Measurements from ENCODE around the gene STOML1.
A peak's percentile ranks its signal among the peaks of the same experiment; 100 is the strongest.

Gene STOML1

GRCh38 chr15:74006774-74007639 lies 14.9 kb upstream of the STOML1 start:
- TF ChIP-seq CTCF (conservative IDR thresholded peaks at IDR 0.05; ENCODE audit: control insufficient read depth, insufficient read depth, low read depth, low read length) = no peak
- H3K4me3 ChIP-seq (ENCODE audit: control insufficient read depth, low read depth, low read length) = no peak overlapping the region
- DNase-seq (ENCODE audit: low read depth) = no peak

DNA sequence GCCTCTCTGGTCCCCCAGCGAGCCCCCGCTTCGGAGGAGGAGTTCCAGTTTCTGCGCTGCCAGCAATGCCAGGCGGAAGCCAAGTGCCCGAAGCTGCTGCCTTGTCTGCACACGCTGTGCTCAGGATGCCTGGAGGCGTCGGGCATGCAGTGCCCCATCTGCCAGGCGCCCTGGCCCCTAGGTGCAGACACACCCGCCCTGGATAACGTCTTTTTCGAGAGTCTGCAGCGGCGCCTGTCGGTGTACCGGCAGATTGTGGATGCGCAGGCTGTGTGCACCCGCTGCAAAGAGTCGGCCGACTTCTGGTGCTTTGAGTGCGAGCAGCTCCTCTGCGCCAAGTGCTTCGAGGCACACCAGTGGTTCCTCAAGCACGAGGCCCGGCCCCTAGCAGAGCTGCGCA lies 5.9 kb upstream of the STOML1 start:
- no peak for TF ChIP-seq CTCF (conservative IDR thresholded peaks at IDR 0.05; ENCODE audit: control insufficient read depth, insufficient read depth, low read depth, low read length)
- no peak for DNase-seq (ENCODE audit: low read depth)
- no peak overlapping the region for H3K4me3 ChIP-seq (ENCODE audit: control insufficient read depth, low read depth, low read length)

GRCh38 chr15:73996939-73997338 lies 4.8 kb upstream of the STOML1 start:
- peak overlapping the region; percentile 97 for H3K4me3 ChIP-seq (ENCODE audit: control insufficient read depth, low read depth, low read length)
- DNase-seq (ENCODE audit: low read depth) = peak; percentile 72
- no peak for TF ChIP-seq CTCF (conservative IDR thresholded peaks at IDR 0.05; ENCODE audit: control insufficient read depth, insufficient read depth, low read depth, low read length)

GRCh38 chr15:73996267-73996666 lies 4.2 kb upstream of the STOML1 start:
- no peak for DNase-seq (ENCODE audit: low read depth)

GRCh38 chr15:73994912-73995622 lies 3.0 kb upstream of the STOML1 start:
- no peak for DNase-seq (ENCODE audit: low read depth)
- H3K4me3 ChIP-seq (ENCODE audit: control insufficient read depth, low read depth, low read length) = peak overlapping the region; percentile 97
- no peak for TF ChIP-seq CTCF (conservative IDR thresholded peaks at IDR 0.05; ENCODE audit: control insufficient read depth, insufficient read depth, low read depth, low read length)

More at GRCh38 chr15:73996267-73996666, 4.2 kb upstream of the STOML1 start:
- H3K4me3 ChIP-seq (ENCODE audit: control insufficient read depth, low read depth, low read length) = peak overlapping the region; percentile 97
- no peak for TF ChIP-seq CTCF (conservative IDR thresholded peaks at IDR 0.05; ENCODE audit: control insufficient read depth, insufficient read depth, low read depth, low read length)

- TF ChIP-seq CTCF (conservative IDR thresholded peaks at IDR 0.05; ENCODE audit: control insufficient read depth, insufficient read depth, low read depth, low read length) = no peak
- peak; percentile 92 for DNase-seq (ENCODE audit: low read depth)
Observed at GRCh38 chr15:73994413-73994883, 2.4 kb upstream of the STOML1 start, which contains the start of gene PML. Gene PML (plus strand): TSS chr15:73994716. CDS start chr15:73994813, 97 bp downstream.

More at GRCh38 chr15:73994413-73994883, 2.4 kb upstream of the STOML1 start, which contains the start of gene PML:
- H3K4me3 ChIP-seq (ENCODE audit: control insufficient read depth, low read depth, low read length) = peak within 1 kb of the TSS; percentile 97

Measured in fibroblast of mammary gland (primary cell).